ENCODE results near the gene DYNLT3. TPM values are rescaled to one million over a fixed set of nuclear protein-coding genes. Genes with fewer than 3 reads are reported as not detected.

The DYNLT3 gene
- polyA plus RNA-seq, 1 experiment: 11.3 TPM

- no peaks in the 10 kb centered on the region for H3K36me3 ChIP-seq (ENCODE audit: control insufficient read depth, insufficient read depth, low read length)
- ChIA-PET CTCF (no interaction called here), POLR2A (no interaction called here)
- H3K27me3 ChIP-seq (ENCODE audit: control insufficient read depth, insufficient read depth, low read length): no peaks in the 10 kb centered on the region
- H3K4me3 ChIP-seq (ENCODE audit: low read depth, low read length): peak overlapping the region; percentile 83
- DNase-seq (ENCODE audit: low read depth): no peak
- no peak for TF ChIP-seq CTCF (IDR thresholded peaks at IDR 0.05; ENCODE audit: insufficient read depth, low read depth, low read length)
Measured at GRCh38 chrX:37846558-37846933, 825 bp downstream of the DYNLT3 start.

GRCh38 chrX:37846141-37846540 lies 1.2 kb downstream of the DYNLT3 start:
- DNase-seq (ENCODE audit: low read depth): no peak
- CTCF ChIA-PET: no interaction called here

GRCh38 chrX:37844622-37845021 lies 2.7 kb downstream of the DYNLT3 start:
- POLR2A ChIA-PET: no interaction called here
- no peak for TF ChIP-seq CTCF (IDR thresholded peaks at IDR 0.05; ENCODE audit: insufficient read depth, low read depth, low read length)
- Histone ChIP-seq H3K4me3 (ENCODE audit: low read depth, low read length) (no peak overlapping the region), H3K27me3 (ENCODE audit: control insufficient read depth, insufficient read depth, low read length) (no peaks in the 10 kb centered on the region), H3K36me3 (ENCODE audit: control insufficient read depth, insufficient read depth, low read length) (no peaks in the 10 kb centered on the region)
- CTCF ChIA-PET: no interaction called here
- DNase-seq (ENCODE audit: low read depth): no peak

More at GRCh38 chrX:37846141-37846540, 1.2 kb downstream of the DYNLT3 start:
- Histone ChIP-seq H3K4me3 (ENCODE audit: low read depth, low read length) (no peak overlapping the region), H3K27me3 (ENCODE audit: control insufficient read depth, insufficient read depth, low read length) (no peaks in the 10 kb centered on the region), H3K36me3 (ENCODE audit: control insufficient read depth, insufficient read depth, low read length) (no peaks in the 10 kb centered on the region)
- POLR2A ChIA-PET: no interaction called here
- no peak for TF ChIP-seq CTCF (IDR thresholded peaks at IDR 0.05; ENCODE audit: insufficient read depth, low read depth, low read length)

- CTCF ChIA-PET: interaction anchor here (2.5 kb wide), 1 partner anchor 16 kb away, joined by 8 read pairs; no protein-coding TSS in a partner anchor
- H3K27me3 ChIP-seq (ENCODE audit: control insufficient read depth, insufficient read depth, low read length): no peaks in the 10 kb centered on the region
- DNase-seq (ENCODE audit: low read depth): no peak
- POLR2A ChIA-PET: no interaction called here
- H3K4me3 ChIP-seq (ENCODE audit: low read depth, low read length): no peak overlapping the region
- TF ChIP-seq CTCF (IDR thresholded peaks at IDR 0.05; ENCODE audit: insufficient read depth, low read depth, low read length): no peak
- no peaks in the 10 kb centered on the region for H3K36me3 ChIP-seq (ENCODE audit: control insufficient read depth, insufficient read depth, low read length)
Measured at GRCh38 chrX:37840931-37841330, 6.4 kb downstream of the DYNLT3 start.

- Histone ChIP-seq H3K27me3 (ENCODE audit: control insufficient read depth, insufficient read depth, low read length) (no peaks in the 10 kb centered on the region), H3K4me3 (ENCODE audit: low read depth, low read length) (no peak overlapping the region), H3K36me3 (ENCODE audit: control insufficient read depth, insufficient read depth, low read length) (no peaks in the 10 kb centered on the region)
- TF ChIP-seq CTCF (IDR thresholded peaks at IDR 0.05; ENCODE audit: insufficient read depth, low read depth, low read length): no peak
- ChIA-PET POLR2A (no interaction called here), CTCF (interaction anchor here (1.6 kb wide), 1 partner anchor 11 kb away, joined by 7 read pairs; no protein-coding TSS in a partner anchor)
- no peak for DNase-seq (ENCODE audit: low read depth)
Measured at GRCh38 chrX:37834937-37835336, 12.4 kb downstream of the DYNLT3 start.

All from BJ (cell line).